HepG2 (cell line): ENCODE measurements around the gene GDF11. TPM values are rescaled to one million over a fixed set of nuclear protein-coding genes. Genes with fewer than 3 reads are reported as not detected.

ENCODE experiments used
- ATAC-seq: fragments of 200-7000 bp; cut with Tn5 transposase; 3 replicates; pipeline ENCODE4 v1.9.1; 2020; ENCODE audit warnings: mild to moderate bottlenecking, moderate library complexity
- BruUV-seq: library from RNA; stranded (reverse); fragments of 400-500 nt; replicated peaks from 2 replicates; lab custom pipeline; 2021; lab: Mats Ljungman, UMichigan
- CTCF ChIA-PET: fragments of 300-600 bp; formaldehyde crosslinking; extraction: SDS; loops from one replicate; lab custom pipeline; 2021; ENCODE audit warnings: low total read pairs, inconsistent platforms, low intra/inter-chr PET ratio; lab: Yijun Ruan, JAX
- POLR2A ChIA-PET: fragments of 350-600 bp; sonication (Branson Sonifier 250); formaldehyde crosslinking; loops from one replicate; lab custom pipeline; 2020; ENCODE audit warnings: antibody characterized with exemption, inconsistent platforms; lab: Yijun Ruan, JAX
- DNase-seq: peaks from one replicate; pipeline ENCODE4 v3.0.0-alpha.2; 2015; ENCODE audit warnings: low spot score
- FAIRE-seq: peaks from 3 replicates; lab custom pipeline; 2011; peaks lifted over from hg19 to GRCh38; lab: Jason Lieb, UNC
- H2AFZ ChIP-seq: one replicate; pipeline ENCODE4 v1.6.1; 2011; ENCODE audit warnings: low read length, inconsistent platforms
- H3K27ac ChIP-seq: fragments of 300-600 bp; 3 replicates; pipeline ENCODE4 v1.8.0; 2011; ENCODE audit warnings: mixed run types, mild to moderate bottlenecking, mixed read lengths, low read length, inconsistent platforms; ENCODE audit not compliant: insufficient read depth; ENCODE audit errors: extremely low read length
- H3K27me3 ChIP-seq, 2 experiments: fragments of 200-600 bp in 1 of 2; 2 replicates in 1 of 2; 3 replicates in 1 of 2; pipeline versions ENCODE4 v1.6.0 to v1.8.0; 2011; ENCODE audit warnings: low read length in 2 of 2, mild to moderate bottlenecking in 2 of 2, moderate library complexity in 2 of 2, inconsistent platforms in 1 of 2; ENCODE audit not compliant: insufficient read depth in 2 of 2, control insufficient read depth in 1 of 2
- H3K36me3 ChIP-seq, 2 experiments: fragments of 200-600 bp in 1 of 2; replicated peaks in 1 of 2; 2 replicates in 1 of 2; 3 replicates in 1 of 2; pipeline versions ENCODE4 v1.5.1 to v1.8.0; 2011; ENCODE audit warnings: low read length in 2 of 2, inconsistent platforms in 1 of 2; ENCODE audit not compliant: insufficient read depth in 2 of 2, control insufficient read depth in 1 of 2
- H3K4me1 ChIP-seq: 2 replicates; pipeline ENCODE4 v1.5.1; 2012; ENCODE audit warnings: low read length, inconsistent platforms; ENCODE audit not compliant: insufficient read depth
- H3K4me2 ChIP-seq: 2 replicates; pipeline ENCODE4 v1.6.0; 2011; ENCODE audit warnings: low read depth, low read length, inconsistent platforms
- H3K4me3 ChIP-seq, 3 experiments: fragments of 200-600 bp in 1 of 3; sonication (generic), shearing (Covaris generic) in 1 of 3; replicated peaks in 1 of 3; 2 replicates each; pipeline ENCODE4 v1.5.1; 2011 to 2016; ENCODE audit warnings: low read length in 3 of 3, inconsistent platforms in 2 of 3, low read depth in 2 of 3, mild to moderate bottlenecking in 2 of 3, control low read depth in 1 of 3, mixed read lengths in 1 of 3; ENCODE audit not compliant: insufficient read depth in 1 of 3
- H3K79me2 ChIP-seq: one replicate; pipeline ENCODE4 v1.6.1; 2011; ENCODE audit warnings: low read length, inconsistent platforms; ENCODE audit not compliant: insufficient read depth
- H3K9ac ChIP-seq: 2 replicates; pipeline ENCODE4 v1.6.0; 2011; ENCODE audit warnings: mild to moderate bottlenecking, low read depth, low read length, inconsistent platforms; ENCODE audit not compliant: insufficient read depth
- H3K9me3 ChIP-seq: 2 replicates; pipeline ENCODE4 v1.5.1; 2012; ENCODE audit warnings: mild to moderate bottlenecking, low read length
- H4K20me1 ChIP-seq: 2 replicates; pipeline ENCODE4 v1.6.0; 2011; ENCODE audit warnings: inconsistent platforms, mild to moderate bottlenecking, low read length, moderate library complexity; ENCODE audit not compliant: insufficient read depth
- AHR ChIP-seq: IDR thresholded peaks from 2 replicates; pipeline ENCODE4 v1.6.1; 2018; ENCODE audit warnings: missing genetic modification reagents, missing compliant biosample characterization
- ZBTB20 ChIP-seq: sonication (generic); formaldehyde crosslinking; IDR thresholded peaks from 2 replicates; pipeline ENCODE4 v1.8.1; 2023; ENCODE audit warnings: missing genetic modification reagents, low read depth, mild to moderate bottlenecking, borderline replicate concordance
- ZNF251 ChIP-seq: sonication (generic); formaldehyde crosslinking; IDR thresholded peaks from 2 replicates; pipeline ENCODE4 v1.9.0; 2021; ENCODE audit warnings: mild to moderate bottlenecking, missing genetic modification reagents
- ZNF331 ChIP-seq: sonication (generic); formaldehyde crosslinking; IDR thresholded peaks from 2 replicates; pipeline ENCODE4 v1.4.0; 2020; ENCODE audit warnings: missing genetic modification reagents
- ZNF550 ChIP-seq: sonication (generic); formaldehyde crosslinking; IDR thresholded peaks from 2 replicates; pipeline ENCODE4 v1.4.0; 2020; ENCODE audit warnings: mild to moderate bottlenecking, missing genetic modification reagents, borderline replicate concordance
- ZNF703 ChIP-seq: sonication (generic); formaldehyde crosslinking; IDR thresholded peaks from 2 replicates; pipeline ENCODE4 v1.5.1; 2020; ENCODE audit warnings: missing genetic modification reagents, mild to moderate bottlenecking, moderate library complexity, borderline replicate concordance
- WGBS: methylation state at CpG from one replicate; pipeline ENCODE4 v1.1.6; 2017; ENCODE audit warnings: low lambda C conversion rate; 5-methylcytosine and 5-hydroxymethylcytosine counted together
- in situ Hi-C: cut with HindIII; loops from 2 replicates; pipeline ENCODE4 v1.10.0; 2017; ENCODE audit warnings: low pct_unique_long_range_greater_than_20kb; ENCODE audit not compliant: extremely low pct_ligation_motif_present
- intact Hi-C: fragments of 100-400 bp; cut with micrococcal nuclease; formaldehyde crosslinking; loops from one replicate; pipeline ENCODE4 v1.10.0; 2022; ENCODE audit not compliant: unreplicated experiment
- polyA plus RNA-seq, 8 experiments: library from polyadenylated mRNA; depleted of rRNA in 3 of 8; stranded (reverse) in 7 of 8; unstranded in 1 of 8; fragments of >200 nt; fragmentation: Illumina TruSeq in 4 of 8; extraction: Trizol in 4 of 8; gene quantifications; 2 replicates each; pipeline versions ENCODE4 v1.2.1 to v1.2.3, GENCODE V29; 2011 to 2016; ENCODE audit warnings: low read depth in 4 of 8, missing spikeins in 1 of 8, mixed read lengths in 1 of 8; ENCODE audit not compliant: insufficient read depth in 1 of 8
- total RNA-seq, 5 experiments: library from RNA; depleted of rRNA; stranded (reverse); fragments of >200 nt; fragmentation: Illumina TruSeq; extraction: Trizol; gene quantifications; 2 replicates each; pipeline ENCODE4 v1.2.3, GENCODE V29; 2016; ENCODE audit warnings: low read depth in 1 of 5
- TF ChIP-seq, protein P1 (sequence below): sonication (generic); formaldehyde crosslinking; IDR thresholded peaks from 2 replicates; pipeline ENCODE4 v1.4.0; 2020; ENCODE audit warnings: missing genetic modification reagents, borderline replicate concordance
- TF ChIP-seq, protein P2 (sequence below): sonication (generic); formaldehyde crosslinking; IDR thresholded peaks from 2 replicates; pipeline ENCODE4 v1.5.1; 2020; ENCODE audit warnings: mild to moderate bottlenecking, moderate library complexity, missing genetic modification reagents

GDF11 gene
- total and polyA plus RNA-seq, 2 of the 13 experiments (the other 11 are each of a cell fraction or from before 2014, with no cell fraction given) = 0.63 to 1.5 TPM

DNA sequence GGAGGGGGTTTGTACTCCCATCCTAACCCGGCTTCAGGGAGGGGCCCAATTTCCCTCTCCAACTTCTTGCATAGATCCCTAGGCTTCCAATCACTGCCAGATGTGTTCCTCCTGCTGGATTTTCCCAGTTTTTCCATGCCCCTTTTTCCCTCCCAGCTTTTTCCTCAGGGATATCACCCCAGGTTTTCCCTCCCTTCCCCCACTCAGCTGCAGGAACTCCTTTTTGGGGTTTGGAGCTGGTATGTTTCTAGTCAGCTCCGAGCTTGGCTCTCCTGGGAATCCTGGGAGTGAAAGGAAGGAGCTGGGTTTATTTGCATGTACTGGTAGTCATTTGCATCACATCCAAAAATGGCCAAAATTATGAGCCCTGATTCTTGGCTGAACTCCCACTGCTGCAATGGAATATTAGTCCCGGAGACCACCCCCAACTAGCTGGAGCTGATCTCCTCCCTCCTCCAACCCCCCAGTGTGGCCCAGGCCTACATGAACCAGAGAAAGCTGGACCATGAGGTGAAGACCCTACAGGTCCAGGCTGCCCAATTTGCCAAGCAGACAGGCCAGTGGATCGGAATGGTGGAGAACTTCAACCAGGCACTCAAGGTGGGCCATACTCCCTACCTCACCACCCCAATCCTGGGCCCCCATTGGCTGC lies 24.2 kb upstream of the GDF11 start:
- 92% methylated on average over 3 of the region's 4 CpGs for WGBS
- no peaks in the 10 kb centered on the region for H3K27me3 ChIP-seq

More for the DNA sequence above, 24.2 kb upstream of the GDF11 start:
- H3K4me2 ChIP-seq = no peak overlapping the region; the same call in 1 of the 2 replicates
- H2AFZ ChIP-seq = no peak overlapping the region
- no peak overlapping the region for H3K9ac ChIP-seq
- CTCF ChIA-PET = no interaction called here
- H3K4me3 ChIP-seq = no peak overlapping the region
- H3K79me2 ChIP-seq = no peaks in the 10 kb centered on the region
- no peaks in the 10 kb centered on the region; a peak in 1 of 5 replicates for H3K36me3 ChIP-seq
- peaks cover 76% of the 10 kb centered on the region for H3K4me1 ChIP-seq
- DNase-seq (no peak), FAIRE-seq (no peak), ATAC-seq (no peak)
- POLR2A ChIA-PET = interaction anchor here (1.2 to 5.3 kb wide), 4 partner anchors 11 to 37 kb away, joined by 4 to 38 read pairs (median 20); partner anchors contain the start of gene CD63
- no peaks in the 10 kb centered on the region for H3K9me3 ChIP-seq
- intact Hi-C loops (no loop called here), in situ Hi-C loops (no loop called here)
- BruUV-seq = no TSS peak
- TF ChIP-seq ZNF251 (CRISPR knock-in tag) (no peak), ZBTB20 (CRISPR knock-in tag) (no peak), AHR (CRISPR knock-in tag) (no peak), ZNF703 (CRISPR knock-in tag) (no peak), ZNF331 (no peak), ZNF550 (no peak)
- TF ChIP-seq, protein P1, sequence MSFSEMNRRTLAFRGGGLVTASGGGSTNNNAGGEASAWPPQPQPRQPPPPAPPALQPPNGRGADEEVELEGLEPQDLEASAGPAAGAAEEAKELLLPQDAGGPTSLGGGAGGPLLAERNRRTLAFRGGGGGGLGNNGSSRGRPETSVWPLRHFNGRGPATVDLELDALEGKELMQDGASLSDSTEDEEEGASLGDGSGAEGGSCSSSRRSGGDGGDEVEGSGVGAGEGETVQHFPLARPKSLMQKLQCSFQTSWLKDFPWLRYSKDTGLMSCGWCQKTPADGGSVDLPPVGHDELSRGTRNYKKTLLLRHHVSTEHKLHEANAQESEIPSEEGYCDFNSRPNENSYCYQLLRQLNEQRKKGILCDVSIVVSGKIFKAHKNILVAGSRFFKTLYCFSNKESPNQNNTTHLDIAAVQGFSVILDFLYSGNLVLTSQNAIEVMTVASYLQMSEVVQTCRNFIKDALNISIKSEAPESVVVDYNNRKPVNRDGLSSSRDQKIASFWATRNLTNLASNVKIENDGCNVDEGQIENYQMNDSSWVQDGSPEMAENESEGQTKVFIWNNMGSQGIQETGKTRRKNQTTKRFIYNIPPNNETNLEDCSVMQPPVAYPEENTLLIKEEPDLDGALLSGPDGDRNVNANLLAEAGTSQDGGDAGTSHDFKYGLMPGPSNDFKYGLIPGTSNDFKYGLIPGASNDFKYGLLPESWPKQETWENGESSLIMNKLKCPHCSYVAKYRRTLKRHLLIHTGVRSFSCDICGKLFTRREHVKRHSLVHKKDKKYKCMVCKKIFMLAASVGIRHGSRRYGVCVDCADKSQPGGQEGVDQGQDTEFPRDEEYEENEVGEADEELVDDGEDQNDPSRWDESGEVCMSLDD (CRISPR knock-in tag) = no peak
- TF ChIP-seq, protein P2, sequence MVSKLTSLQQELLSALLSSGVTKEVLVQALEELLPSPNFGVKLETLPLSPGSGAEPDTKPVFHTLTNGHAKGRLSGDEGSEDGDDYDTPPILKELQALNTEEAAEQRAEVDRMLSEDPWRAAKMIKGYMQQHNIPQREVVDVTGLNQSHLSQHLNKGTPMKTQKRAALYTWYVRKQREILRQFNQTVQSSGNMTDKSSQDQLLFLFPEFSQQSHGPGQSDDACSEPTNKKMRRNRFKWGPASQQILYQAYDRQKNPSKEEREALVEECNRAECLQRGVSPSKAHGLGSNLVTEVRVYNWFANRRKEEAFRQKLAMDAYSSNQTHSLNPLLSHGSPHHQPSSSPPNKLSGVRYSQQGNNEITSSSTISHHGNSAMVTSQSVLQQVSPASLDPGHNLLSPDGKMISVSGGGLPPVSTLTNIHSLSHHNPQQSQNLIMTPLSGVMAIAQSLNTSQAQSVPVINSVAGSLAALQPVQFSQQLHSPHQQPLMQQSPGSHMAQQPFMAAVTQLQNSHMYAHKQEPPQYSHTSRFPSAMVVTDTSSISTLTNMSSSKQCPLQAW = no peak
- H4K20me1 ChIP-seq = no peaks in the 10 kb centered on the region
- no peak overlapping the region for H3K27ac ChIP-seq
